Astrocyte of the cerebellum (primary cell): ENCODE results near the gene GPR179.

ENCODE experiments used
- DNase-seq: peaks from one replicate; pipeline ENCODE4 v3.0.0-alpha.2; 2011; ENCODE audit warnings: low read depth
- H3K4me3 ChIP-seq: 2 replicates; pipeline ENCODE4 v1.5.1; 2011; ENCODE audit warnings: mild to moderate bottlenecking, low read depth, low read length, moderate library complexity
- CTCF ChIP-seq: IDR thresholded peaks from 2 replicates; pipeline ENCODE4 v1.5.1; 2012; ENCODE audit warnings: low read length, low read depth, moderate library complexity, mild to moderate bottlenecking; ENCODE audit errors: missing control alignments
- in situ Hi-C: cut with HindIII; loops from 2 replicates; pipeline ENCODE4 v1.10.0; 2017; ENCODE audit warnings: low sequenced_read_pairs

The GPR179 gene

GRCh38 chr17:38343608-38344419, at the start of gene GPR179:
Gene GPR179 (minus strand): TSS chr17:38343956. CDS start chr17:38343789, 167 bp downstream.
- H3K4me3 ChIP-seq, result no peak within 1 kb of the TSS
- in situ Hi-C loops, result no loop called here
- DNase-seq, result no peak
- TF ChIP-seq CTCF, result no peak

GRCh38 chr17:38379448-38379847, 35.7 kb upstream of the GPR179 start:
- no peak for TF ChIP-seq CTCF
- in situ Hi-C loops, result no loop called here
- no peak overlapping the region for H3K4me3 ChIP-seq
- no peak for DNase-seq

GRCh38 chr17:38369124-38369886, 25.5 kb upstream of the GPR179 start:
- in situ Hi-C loops, result no loop called here
- no peak for TF ChIP-seq CTCF
- no peak for DNase-seq
- H3K4me3 ChIP-seq, result no peak overlapping the region

GRCh38 chr17:38364741-38365140, 21.0 kb upstream of the GPR179 start:
- no peak for DNase-seq
- H3K4me3 ChIP-seq, result no peak overlapping the region
- no peak for TF ChIP-seq CTCF
- in situ Hi-C loops, result no loop called here

- DNase-seq, result no peak
- no peak overlapping the region for H3K4me3 ChIP-seq
- in situ Hi-C loops, result no loop called here
- TF ChIP-seq CTCF, result no peak
These were observed 19.3 kb upstream of the GPR179 start for GRCh38 chr17:38363016-38363415.

GRCh38 chr17:38361694-38362465, 18.1 kb upstream of the GPR179 start:
- in situ Hi-C loops, result no loop called here
- TF ChIP-seq CTCF, result no peak
- no peak overlapping the region for H3K4me3 ChIP-seq
- DNase-seq, result no peak
